Measurements from ENCODE around the gene SETMAR.

The SETMAR gene

DNA sequence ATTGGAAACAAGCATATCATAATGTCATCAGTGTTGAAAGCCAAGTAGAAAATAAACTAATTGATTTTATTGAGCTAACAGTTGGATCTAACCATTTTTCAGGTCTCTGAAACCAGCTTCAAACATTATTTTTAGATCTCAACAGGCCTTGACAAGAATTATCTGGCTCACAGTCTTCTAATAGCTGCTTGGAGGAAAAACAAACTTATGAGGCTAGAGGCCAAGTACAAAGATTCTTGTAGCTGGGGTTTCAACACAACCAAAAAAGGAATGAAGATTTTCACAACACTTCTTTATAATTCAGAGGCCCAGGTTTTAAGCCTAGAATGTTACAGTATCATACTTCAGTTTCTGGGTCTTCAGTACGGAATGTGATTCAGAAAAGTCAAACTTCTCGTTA, 3.7 kb downstream of the SETMAR start:
- DNase-seq (ENCODE audit: low read depth, low spot score), result no peak

DNA sequence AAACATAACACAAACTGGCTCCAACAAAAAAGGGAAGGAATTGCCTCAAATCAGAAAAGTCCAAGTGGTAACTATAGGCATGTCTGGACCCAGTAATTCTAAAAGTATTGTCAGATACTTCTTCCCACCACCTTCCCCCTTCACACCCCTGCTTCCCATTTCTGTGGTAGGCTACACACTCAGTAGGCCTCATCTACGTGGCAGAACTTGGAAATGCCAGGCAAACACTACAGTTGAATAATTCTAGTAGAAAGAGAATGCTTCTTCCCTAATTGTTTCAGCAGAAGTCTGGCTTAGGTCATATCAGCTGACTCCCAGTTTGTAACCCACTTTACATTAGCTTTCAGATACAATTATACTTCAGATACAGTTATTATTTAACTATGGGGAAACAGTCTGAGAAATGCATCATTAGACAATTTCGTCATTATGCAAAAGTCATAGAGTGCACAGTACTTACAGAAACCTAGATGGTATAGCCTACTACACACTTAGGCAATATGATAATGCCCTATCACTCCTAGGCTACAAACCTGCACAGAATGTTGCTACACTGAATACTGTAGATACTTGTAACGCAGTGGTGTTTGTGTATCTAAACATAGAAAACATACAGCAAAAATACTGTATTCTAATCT, 6.4 kb downstream of the SETMAR start:
- 0 out of 2 replicates have a peak, but pooled peaks cover 3% of the 10 kb centered on the region for H3K36me3 ChIP-seq (ENCODE audit: insufficient read depth, low read length)
- no peak overlapping the region for H3K27ac ChIP-seq
- H3K4me3 ChIP-seq, result no peak overlapping the region
- H3K9ac ChIP-seq (ENCODE audit: insufficient read length), result no peak overlapping the region
- no peak for DNase-seq (ENCODE audit: low read depth, low spot score)
- TF ChIP-seq POLR2AphosphoS5 (IDR thresholded peaks at IDR 0.05; ENCODE audit: borderline replicate concordance, low read depth, low read length) (no peak), FOXP2 (optimal IDR thresholded peaks at IDR 0.05; ENCODE audit: control extremely low read depth, extremely low read length, insufficient read depth) (no peak), EZH2 (IDR thresholded peaks at IDR 0.05) (no peak)
- H3K9me3 ChIP-seq (ENCODE audit: low read depth, low read length), result no peaks in the 10 kb centered on the region

More for the DNA sequence above, 3.7 kb downstream of the SETMAR start:
- Histone ChIP-seq H3K9me3 (ENCODE audit: low read depth, low read length) (no peaks in the 10 kb centered on the region), H3K27ac (peak overlapping the region; percentile 74), H3K4me3 (no peak overlapping the region), H3K9ac (ENCODE audit: insufficient read length) (no peak overlapping the region), H3K36me3 (ENCODE audit: insufficient read depth, low read length) (no peaks in the 10 kb centered on the region)
- no peak for TF ChIP-seq FOXP2 (optimal IDR thresholded peaks at IDR 0.05; ENCODE audit: control extremely low read depth, extremely low read length, insufficient read depth)
- TF ChIP-seq EZH2 (IDR thresholded peaks at IDR 0.05), result no peak
- TF ChIP-seq POLR2AphosphoS5 (IDR thresholded peaks at IDR 0.05; ENCODE audit: borderline replicate concordance, low read depth, low read length), result no peak

DNA sequence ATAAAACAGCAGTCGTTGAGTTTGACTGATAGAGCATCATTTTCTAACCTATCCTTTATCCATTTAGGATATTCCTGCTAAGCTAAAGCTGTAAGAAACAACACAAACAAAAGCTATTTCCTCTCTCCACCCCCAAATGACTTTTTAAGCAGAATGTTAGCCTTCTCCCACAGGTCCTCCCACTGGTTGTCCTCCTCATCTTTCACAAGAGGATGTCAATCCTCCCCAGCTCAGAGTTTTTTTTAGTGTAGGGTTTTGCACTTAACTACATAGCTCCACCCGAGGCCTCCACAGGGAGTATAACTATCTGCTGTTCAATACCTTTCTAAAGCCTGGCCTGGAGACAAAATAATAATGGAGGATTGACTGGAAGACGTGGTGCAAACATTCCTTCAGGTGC, 7.8 kb downstream of the SETMAR start:
- DNase-seq (ENCODE audit: low read depth, low spot score), result no peak
- H3K4me3 ChIP-seq, result no peak overlapping the region

DNA sequence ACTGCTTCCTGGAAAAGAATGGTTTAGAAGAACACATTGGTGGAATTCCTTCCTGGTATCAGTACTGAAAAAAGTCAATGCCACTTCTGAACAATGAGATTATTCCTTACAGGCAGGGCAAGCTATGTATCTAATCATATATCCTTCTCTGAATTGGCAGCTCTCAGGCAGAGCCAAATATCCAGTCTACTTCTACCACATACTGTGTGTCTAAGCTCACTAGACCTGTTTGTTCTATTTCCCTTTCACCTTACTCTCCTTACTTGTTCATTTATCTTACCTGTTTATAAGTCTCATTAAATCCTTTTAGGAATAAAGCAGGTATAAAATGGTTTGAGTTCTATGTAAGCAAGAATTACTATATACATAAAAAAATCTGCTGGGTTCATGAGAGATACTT, 8.3 kb downstream of the SETMAR start:
- DNase-seq (ENCODE audit: low read depth, low spot score), result no peak
- no peak overlapping the region for H3K4me3 ChIP-seq
- H3K36me3 ChIP-seq (ENCODE audit: insufficient read depth, low read length), result peaks cover 10% of the 10 kb centered on the region; the same call in 1 of the 2 replicates
- H3K9ac ChIP-seq (ENCODE audit: insufficient read length), result no peak overlapping the region
- no peak overlapping the region for H3K27ac ChIP-seq
- no peaks in the 10 kb centered on the region for H3K9me3 ChIP-seq (ENCODE audit: low read depth, low read length)
- TF ChIP-seq EZH2 (IDR thresholded peaks at IDR 0.05) (no peak), POLR2AphosphoS5 (IDR thresholded peaks at IDR 0.05; ENCODE audit: borderline replicate concordance, low read depth, low read length) (no peak), FOXP2 (optimal IDR thresholded peaks at IDR 0.05; ENCODE audit: control extremely low read depth, extremely low read length, insufficient read depth) (no peak)

More for the DNA sequence above, 7.8 kb downstream of the SETMAR start:
- H3K9ac ChIP-seq (ENCODE audit: insufficient read length), result no peak overlapping the region
- no peaks in the 10 kb centered on the region for H3K9me3 ChIP-seq (ENCODE audit: low read depth, low read length)
- no peak for TF ChIP-seq EZH2 (IDR thresholded peaks at IDR 0.05)
- no peak for TF ChIP-seq POLR2AphosphoS5 (IDR thresholded peaks at IDR 0.05; ENCODE audit: borderline replicate concordance, low read depth, low read length)
- no peak for TF ChIP-seq FOXP2 (optimal IDR thresholded peaks at IDR 0.05; ENCODE audit: control extremely low read depth, extremely low read length, insufficient read depth)
- H3K27ac ChIP-seq, result no peak overlapping the region
- H3K36me3 ChIP-seq (ENCODE audit: insufficient read depth, low read length), result 0 out of 2 replicates have a peak, but pooled peaks cover 9% of the 10 kb centered on the region

DNA sequence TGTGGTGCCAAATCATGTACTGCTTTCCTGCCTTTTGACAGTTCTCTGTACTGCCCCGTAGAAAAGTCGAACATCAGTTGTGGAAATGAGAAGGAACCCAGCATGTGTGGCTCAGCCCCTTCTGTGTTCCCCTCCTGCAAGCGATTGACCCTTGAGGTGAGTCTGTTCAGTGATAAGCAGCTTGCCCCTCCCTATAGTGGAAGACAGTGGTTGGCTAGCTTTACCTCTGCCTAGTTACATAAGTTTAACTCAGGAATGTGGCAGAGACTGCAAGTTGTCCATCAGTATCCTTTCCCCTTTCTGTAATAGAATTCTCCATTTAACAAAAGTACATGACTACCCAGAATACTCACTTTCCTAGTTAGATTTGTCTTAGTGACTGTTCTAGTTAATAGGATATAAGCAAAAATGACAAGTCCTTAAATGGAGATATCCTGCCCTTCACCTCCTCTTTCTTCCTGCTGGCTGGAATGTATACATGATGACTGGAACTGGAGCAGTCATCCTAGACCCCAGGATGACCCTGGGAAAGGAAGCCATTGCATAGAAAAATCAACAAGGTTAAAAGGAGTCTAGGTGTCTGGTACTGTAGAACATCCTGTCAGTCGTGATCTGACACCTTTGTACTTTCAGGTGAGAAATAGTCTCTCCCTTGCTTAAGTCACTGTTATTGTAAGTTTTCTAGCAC, 10.6 kb downstream of the SETMAR start:
- no peak overlapping the region for H3K4me3 ChIP-seq
- DNase-seq (ENCODE audit: low read depth, low spot score), result no peak
- no peak overlapping the region for H3K27ac ChIP-seq
- peaks cover 15% of the 10 kb centered on the region; the same call in 1 of the 2 replicates for H3K36me3 ChIP-seq (ENCODE audit: insufficient read depth, low read length)
- H3K9me3 ChIP-seq (ENCODE audit: low read depth, low read length), result no peaks in the 10 kb centered on the region
- no peak overlapping the region for H3K9ac ChIP-seq (ENCODE audit: insufficient read length)
- TF ChIP-seq FOXP2 (optimal IDR thresholded peaks at IDR 0.05; ENCODE audit: control extremely low read depth, extremely low read length, insufficient read depth), result no peak
- TF ChIP-seq POLR2AphosphoS5 (IDR thresholded peaks at IDR 0.05; ENCODE audit: borderline replicate concordance, low read depth, low read length), result no peak
- no peak for TF ChIP-seq EZH2 (IDR thresholded peaks at IDR 0.05)

DNA sequence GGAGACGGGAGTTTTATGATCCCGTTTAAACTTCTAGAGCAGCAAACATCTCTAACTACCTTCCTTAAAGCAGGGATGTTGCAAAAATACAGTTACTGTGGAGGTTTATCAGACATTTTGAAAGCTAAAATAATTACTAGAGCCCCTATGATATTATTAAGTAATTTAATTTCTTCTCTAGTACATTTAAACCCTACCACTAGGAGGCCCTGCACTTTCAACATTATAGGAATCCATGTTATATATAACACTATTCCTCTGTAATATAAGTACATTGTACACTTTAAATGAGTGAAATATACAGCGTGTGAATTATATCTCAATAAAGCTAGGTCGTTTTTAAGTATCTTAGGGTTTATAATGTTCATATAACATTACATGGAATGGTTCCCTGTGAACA, 11.5 kb downstream of the SETMAR start:
- no peak for TF ChIP-seq FOXP2 (optimal IDR thresholded peaks at IDR 0.05; ENCODE audit: control extremely low read depth, extremely low read length, insufficient read depth)
- TF ChIP-seq EZH2 (IDR thresholded peaks at IDR 0.05), result no peak
- TF ChIP-seq POLR2AphosphoS5 (IDR thresholded peaks at IDR 0.05; ENCODE audit: borderline replicate concordance, low read depth, low read length), result no peak
- H3K36me3 ChIP-seq (ENCODE audit: insufficient read depth, low read length), result peaks cover 15% of the 10 kb centered on the region; the same call in 1 of the 2 replicates
- H3K4me3 ChIP-seq, result no peak overlapping the region
- H3K9me3 ChIP-seq (ENCODE audit: low read depth, low read length), result no peaks in the 10 kb centered on the region
- no peak overlapping the region for H3K27ac ChIP-seq
- no peak for DNase-seq (ENCODE audit: low read depth, low spot score)
- H3K9ac ChIP-seq (ENCODE audit: insufficient read length), result no peak overlapping the region

DNA sequence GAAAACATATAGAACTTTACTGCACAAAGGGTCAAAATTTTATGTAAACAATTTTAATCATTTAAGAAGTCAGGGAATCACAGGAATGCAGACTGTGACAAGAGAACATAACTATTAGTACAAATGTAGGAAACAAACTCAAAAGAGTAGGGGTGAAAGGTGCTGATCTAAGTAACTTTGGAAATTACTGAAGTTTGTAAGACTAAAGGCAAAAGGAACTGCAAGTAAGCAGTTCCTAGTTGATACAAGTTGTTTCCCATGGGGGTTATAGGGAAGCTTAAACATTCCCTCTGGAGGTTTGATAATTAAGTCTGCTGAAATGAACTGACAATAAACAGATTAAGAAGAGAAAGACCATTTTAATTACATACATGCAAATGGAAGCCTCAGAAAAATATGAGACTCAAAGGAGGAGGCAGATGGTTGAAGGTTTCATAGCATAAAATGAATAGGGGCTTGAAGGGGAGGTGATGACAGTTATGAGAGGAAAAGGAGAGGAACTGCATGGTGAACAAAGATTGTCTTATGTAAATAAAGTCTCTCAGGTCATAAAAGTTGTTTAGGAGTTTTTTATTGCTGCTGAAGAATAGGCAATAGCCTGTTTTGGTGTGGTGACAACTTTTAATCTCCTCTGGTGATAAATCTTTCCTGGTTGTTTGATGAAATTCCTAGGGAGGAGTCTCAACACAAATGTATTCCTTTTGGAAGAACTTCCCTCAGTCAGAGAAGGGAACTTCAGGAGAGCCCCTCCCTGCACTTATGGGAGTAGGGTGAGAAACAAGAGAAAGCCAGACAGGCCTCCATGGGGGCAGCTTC, 17.1 kb downstream of the SETMAR start:
- Histone ChIP-seq H3K9me3 (ENCODE audit: low read depth, low read length) (no peaks in the 10 kb centered on the region), H3K36me3 (ENCODE audit: insufficient read depth, low read length) (peaks cover 7% of the 10 kb centered on the region; the same call in 1 of the 2 replicates), H3K27ac (peak overlapping the region; percentile 42; the same call in 1 of the 2 replicates), H3K9ac (ENCODE audit: insufficient read length) (no peak overlapping the region), H3K4me3 (0 out of 2 replicates have a peak overlapping the region, but pooled peaks have one; percentile 15)
- DNase-seq (ENCODE audit: low read depth, low spot score), result peak; percentile 12
- no peak for TF ChIP-seq FOXP2 (optimal IDR thresholded peaks at IDR 0.05; ENCODE audit: control extremely low read depth, extremely low read length, insufficient read depth)
- no peak for TF ChIP-seq EZH2 (IDR thresholded peaks at IDR 0.05)
- TF ChIP-seq POLR2AphosphoS5 (IDR thresholded peaks at IDR 0.05; ENCODE audit: borderline replicate concordance, low read depth, low read length), result no peak; the same call in 1 of the 2 replicates

DNA sequence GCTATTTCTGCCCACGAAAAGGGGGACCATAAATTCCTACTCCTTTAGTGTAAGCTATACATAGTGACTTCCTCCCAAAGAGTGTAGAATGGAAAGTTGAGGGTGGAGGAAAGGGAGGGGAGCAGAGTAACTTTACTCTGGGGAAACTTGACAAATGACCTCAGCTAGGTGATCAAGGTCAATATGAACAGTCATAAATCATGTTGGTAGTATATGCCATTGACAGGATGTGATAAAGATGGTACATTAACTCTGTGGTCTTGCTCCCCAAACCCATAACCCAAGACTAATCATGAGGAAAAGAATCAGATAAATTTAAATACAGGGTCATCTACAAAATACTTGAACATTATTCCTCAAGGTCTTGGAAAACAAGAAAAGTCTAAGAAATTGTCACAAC, 18.6 kb downstream of the SETMAR start:
- DNase-seq (ENCODE audit: low read depth, low spot score), result no peak
- H3K9me3 ChIP-seq (ENCODE audit: low read depth, low read length), result no peaks in the 10 kb centered on the region
- no peak overlapping the region for H3K4me3 ChIP-seq
- TF ChIP-seq EZH2 (IDR thresholded peaks at IDR 0.05) (no peak), POLR2AphosphoS5 (IDR thresholded peaks at IDR 0.05; ENCODE audit: borderline replicate concordance, low read depth, low read length) (no peak), FOXP2 (optimal IDR thresholded peaks at IDR 0.05; ENCODE audit: control extremely low read depth, extremely low read length, insufficient read depth) (no peak)
- peaks cover 3% of the 10 kb centered on the region; the same call in 1 of the 2 replicates for H3K36me3 ChIP-seq (ENCODE audit: insufficient read depth, low read length)
- H3K9ac ChIP-seq (ENCODE audit: insufficient read length), result no peak overlapping the region
- no peak overlapping the region for H3K27ac ChIP-seq

Data from SK-N-MC (cell line).